ENCODE measurements around the gene SEMA3B.

The SEMA3B gene

DNA sequence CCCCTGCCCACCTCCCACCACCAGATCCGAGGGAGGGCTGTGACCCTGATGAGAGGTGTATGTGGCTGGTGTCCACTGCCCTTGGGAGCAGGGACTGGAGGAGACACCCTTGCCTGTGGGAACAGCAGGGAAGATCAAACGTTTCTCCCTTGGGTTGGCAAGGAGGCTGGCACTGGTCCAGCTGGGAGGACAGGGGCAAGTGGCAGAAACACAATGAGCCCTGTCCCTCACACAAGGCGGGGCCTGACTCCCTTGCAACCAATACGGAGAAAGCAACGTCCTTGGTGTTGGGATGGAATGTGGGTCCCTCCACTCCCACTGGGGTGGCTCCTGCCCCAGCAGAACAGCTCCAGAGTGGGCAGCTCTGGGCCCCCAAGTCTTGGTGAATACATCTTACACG is 48.4 kb downstream of the SEMA3B start:
- DNase-seq (ENCODE audit: low spot score), result no peak

DNA sequence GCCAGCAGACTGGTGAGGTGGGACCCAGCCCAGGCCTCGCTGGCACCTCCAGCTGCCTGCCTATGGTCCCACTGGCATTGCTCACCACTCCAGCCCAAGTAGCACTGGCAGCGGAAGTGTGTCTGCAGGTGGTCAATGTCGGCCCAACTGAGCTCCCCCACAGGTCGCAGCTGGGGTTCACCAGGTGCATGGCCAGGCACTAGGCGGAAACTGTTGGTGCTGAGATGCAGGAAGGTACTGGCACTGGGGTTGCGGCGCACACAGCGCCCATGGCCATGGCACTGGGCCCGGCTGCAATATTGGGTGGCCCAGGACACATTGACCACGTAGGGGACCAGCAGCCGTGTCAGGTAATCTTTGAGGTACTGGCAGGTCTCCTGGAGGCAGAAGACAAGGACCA is 49.2 kb downstream of the SEMA3B start:
- no peak for DNase-seq (ENCODE audit: low spot score)

DNA sequence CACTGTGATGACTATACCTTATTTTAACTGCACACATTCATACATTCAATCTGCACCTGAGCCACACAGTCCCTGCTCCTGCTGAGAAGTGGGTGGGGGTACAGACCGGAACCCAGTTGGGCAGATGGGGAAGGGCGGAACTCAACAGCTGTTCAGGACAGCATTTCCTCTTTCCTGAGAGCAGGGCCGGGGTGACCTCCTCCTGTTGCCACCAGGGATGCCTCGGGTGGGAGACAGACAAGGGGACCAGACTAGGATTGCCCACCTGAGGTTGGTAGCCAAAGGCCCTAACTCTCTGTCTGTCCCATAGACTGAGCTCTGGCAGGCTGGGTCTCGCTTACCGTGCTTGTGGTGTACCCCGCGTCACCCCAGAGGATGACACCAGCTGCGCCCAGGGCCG is 49.7 kb downstream of the SEMA3B start:
- no peak for DNase-seq (ENCODE audit: low spot score)

DNA sequence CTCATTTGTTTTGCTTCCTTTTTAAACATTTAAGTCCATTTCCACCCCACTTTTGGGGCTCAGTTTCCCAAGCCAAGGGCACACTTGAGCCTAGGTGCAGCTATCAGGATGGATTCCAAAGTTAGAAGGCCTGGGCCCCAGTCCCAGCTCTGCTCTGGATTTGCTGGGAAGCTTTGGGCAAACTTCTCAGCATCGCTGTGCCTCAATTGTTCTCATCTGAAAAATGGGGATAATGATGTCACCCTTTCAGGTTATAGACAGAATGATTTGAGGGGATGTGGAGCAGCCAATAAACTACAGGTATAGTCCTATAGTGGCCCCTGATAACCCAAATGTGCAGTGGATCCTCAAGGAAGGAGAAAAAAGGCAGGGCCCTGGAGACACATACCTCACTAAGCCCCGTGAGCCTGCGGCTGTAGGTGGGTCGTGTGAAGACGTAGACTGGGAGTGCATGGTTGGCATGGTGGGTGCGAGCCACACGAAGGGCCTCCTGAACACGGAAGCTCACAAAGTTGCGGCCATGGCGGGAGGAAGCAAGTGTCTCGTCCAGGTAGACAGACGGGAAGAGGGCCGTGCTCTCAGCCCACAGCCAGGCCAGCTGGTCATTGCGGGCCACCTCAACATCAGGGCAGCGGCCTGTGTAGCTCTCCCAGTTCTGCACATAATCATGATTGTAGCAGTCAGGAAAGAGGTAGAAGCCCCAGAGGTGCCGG is 50.4 kb downstream of the SEMA3B start:
- no peak for DNase-seq (ENCODE audit: low spot score)

DNA sequence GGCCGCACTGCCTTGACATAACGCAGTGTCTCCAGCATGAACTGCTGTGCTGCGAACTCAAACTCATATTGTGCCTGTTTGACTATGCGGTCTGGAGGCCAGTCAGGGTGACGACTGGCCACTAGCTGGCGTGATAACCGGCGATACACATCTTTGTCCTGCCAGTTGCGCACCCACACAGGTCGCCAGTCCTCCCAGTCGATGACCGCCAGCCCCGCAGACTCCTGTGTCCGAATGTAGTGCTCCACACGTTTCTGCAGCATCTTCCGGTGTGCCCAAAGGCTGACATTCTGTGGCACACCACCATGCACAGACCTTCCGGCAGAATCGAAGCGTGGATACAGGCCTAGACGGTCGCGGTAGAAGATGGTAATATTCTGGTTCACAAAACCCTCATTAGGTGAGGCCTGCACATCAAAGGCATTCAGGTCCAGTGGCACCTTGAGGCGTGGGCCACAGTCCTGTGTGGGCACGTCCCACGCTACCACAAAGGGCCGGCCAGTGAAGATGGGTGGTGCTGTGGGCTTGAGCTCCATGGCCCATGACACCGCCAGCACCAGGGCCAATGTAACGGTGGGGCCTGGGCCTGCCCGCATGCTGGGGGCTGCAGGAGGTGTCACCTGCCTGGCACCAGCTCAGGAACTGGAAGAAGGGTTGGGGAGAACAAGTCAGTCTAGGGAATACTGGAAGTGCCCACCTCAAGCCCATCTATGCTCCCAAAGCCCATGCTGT is 51.1 kb downstream of the SEMA3B start:
- no peak for DNase-seq (ENCODE audit: low spot score)

DNA sequence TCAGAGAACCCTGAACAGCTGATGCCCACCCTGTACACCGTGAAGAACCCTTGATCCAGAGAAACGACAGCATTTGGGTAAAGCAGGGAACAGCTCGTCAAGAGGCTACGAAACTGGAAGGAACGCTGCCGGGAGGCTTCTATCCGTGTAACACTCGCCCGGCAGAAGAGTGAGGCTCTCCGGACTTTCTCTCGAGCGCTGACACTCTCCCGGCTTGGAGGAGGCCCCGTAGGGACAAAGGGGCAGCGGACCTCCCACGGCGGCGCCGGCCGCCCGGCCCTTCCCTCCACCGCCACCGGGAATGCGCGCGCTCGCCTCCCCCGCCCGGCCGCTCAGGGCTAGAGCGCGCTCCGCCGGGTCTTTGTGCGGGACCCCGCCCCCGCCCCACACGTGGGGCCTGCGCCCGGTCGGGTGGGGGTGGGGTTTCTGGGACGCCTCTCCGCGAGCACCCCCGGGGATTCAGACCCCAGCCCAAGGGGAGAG is 51.9 kb downstream of the SEMA3B start:
- peak; percentile 55 for DNase-seq (ENCODE audit: low spot score)

DNA sequence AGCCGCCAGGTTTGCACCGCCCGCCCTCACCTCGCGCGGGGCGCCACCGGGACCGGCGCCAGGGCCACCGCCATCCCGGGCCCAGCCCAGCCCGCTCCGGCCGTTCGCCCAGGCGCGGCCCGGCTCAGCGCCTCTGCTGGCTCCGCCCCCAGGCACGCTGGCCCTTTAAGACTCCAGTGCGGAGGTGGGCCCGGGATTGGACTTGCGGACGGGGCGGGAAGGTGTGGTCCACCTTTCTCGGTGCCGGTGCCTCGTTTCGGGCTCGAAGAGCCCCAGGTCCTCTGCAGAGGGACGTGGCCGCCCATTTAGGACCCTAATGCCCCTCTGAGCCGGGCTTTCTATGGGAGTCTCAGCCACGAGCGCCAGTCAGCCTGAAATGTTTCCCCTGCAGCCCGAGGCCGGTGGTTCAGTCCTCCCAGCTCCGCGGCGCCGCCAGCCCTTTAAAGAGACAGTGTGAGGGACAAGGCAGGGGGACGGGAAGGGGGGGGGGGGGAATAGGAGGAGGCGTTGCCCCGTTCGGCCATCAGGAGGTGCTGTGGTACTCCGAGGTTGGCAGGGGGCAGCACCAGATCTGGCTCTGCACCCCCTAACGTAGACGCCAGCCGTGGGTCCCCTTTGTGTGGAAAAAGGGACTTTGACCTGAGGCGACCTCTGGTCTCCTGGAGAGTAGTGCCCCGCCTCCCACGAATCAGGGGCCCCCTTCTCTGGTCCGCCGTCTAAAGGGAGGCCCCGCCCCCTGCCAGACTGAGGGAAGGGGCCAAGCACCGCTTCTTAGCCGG is 52.6 kb downstream of the SEMA3B start:
- peak; percentile 84 for DNase-seq (ENCODE audit: low spot score)

DNA sequence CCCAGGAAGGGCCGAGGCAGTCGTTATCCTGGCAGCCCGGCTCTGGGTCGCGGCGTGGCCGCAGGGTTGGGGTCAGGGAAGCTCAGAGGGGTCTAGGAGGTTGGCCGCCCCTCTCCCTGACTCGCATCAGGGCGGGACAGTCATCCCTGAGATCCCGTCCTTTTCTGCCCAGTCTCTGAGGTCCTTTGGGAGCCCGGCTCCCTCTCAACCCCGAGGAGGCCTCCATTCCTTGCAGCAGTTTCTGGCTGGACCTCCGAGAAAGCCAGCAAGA is 53.1 kb downstream of the SEMA3B start:
- DNase-seq (ENCODE audit: low spot score), result no peak

DNA sequence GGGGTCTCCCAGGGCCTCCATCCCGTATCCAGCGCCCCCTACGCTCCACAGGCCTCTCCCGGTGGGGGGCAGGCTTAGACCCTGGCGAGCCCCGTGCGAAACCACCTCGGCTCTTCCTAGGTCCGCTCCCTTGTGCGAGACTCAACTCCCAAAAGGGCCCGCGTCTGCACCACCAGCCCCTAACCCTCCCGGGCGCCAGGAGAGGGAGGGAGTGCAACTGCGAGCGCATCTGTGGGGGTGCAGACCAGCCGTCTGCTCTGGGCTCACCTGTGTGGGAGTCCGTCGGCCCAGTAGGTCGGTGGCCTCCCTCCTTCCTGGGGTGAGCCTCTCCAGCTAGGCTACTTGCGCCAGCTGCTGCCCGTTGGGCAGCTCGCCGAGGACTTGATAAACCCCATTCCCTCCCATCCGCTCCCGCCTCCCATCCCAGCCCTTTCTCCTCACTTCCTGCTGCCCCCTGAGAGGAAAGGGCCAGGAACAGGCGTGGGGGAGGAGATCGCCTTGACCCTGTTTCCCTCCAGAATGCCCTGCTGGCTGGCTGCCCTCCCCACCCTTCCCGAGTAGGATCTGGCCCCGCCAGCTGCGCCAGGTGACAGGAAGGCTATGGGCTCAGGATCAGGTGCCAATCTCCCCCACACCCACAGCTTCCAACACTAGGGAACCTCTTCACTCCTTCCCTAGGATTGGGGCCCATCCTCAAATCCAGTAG is 53.6 kb downstream of the SEMA3B start, which contains the start of gene HYAL2:
TSS of gene HYAL2 (minus strand) at position 360 of the 706 bp plus-strand sequence. CDS start 2,256 bp downstream, outside the sequence.
- DNase-seq (ENCODE audit: low spot score), result no peak

DNA sequence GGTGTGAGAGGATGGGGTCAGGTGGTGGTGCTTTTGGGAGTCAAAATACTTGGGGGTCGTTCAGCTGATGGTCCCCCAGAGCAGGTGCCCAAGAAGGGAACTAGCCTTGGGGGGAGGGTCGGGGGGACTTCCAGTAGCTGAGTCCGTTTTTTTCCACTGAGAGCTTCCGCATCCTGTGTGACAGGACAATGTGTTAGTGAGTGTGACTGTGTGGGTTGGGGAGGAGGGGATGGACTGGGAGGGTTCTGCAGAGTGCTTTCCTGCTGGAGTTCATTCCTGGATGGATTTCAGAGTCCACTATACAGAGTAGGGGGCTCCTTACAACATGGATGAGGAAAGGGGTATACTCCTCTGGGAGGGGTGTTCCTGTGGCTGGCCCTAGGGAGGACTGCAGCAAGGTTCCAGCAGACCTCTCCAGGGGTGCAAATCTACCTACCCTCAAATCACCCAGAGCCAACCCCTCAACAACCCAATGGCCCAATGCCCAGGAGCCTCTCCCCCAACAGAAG is 54.2 kb downstream of the SEMA3B start:
- no peak for DNase-seq (ENCODE audit: low spot score)

DNA sequence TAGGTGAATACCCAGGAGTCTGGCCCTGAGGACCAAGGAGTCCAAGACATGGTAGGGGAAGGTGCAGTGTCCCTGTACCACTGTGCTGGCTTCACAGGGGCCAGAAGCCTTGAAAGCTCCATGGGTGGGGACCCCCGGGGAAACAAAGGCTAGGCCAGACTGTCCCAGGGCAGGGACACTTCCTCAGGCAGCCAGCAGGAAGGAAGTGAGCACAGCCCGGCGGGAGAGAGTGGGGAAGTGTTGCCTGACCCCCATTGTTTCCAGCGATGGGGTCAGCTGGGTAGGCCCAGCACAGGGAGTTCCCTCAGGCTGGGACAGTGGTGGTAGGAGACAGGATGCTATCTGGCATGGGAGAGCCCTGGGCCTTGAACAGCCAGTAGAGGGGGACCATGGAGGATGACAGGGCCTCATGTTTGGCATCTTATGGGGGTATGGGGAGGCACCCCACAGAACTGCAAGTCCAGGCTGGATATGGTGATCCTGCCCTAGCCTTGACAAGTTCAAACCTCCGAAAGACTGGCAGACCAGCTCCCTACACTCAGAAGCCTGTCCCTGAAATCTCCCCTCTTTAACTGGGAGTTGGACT is 54.8 kb downstream of the SEMA3B start:
- no peak for DNase-seq (ENCODE audit: low spot score)

DNA sequence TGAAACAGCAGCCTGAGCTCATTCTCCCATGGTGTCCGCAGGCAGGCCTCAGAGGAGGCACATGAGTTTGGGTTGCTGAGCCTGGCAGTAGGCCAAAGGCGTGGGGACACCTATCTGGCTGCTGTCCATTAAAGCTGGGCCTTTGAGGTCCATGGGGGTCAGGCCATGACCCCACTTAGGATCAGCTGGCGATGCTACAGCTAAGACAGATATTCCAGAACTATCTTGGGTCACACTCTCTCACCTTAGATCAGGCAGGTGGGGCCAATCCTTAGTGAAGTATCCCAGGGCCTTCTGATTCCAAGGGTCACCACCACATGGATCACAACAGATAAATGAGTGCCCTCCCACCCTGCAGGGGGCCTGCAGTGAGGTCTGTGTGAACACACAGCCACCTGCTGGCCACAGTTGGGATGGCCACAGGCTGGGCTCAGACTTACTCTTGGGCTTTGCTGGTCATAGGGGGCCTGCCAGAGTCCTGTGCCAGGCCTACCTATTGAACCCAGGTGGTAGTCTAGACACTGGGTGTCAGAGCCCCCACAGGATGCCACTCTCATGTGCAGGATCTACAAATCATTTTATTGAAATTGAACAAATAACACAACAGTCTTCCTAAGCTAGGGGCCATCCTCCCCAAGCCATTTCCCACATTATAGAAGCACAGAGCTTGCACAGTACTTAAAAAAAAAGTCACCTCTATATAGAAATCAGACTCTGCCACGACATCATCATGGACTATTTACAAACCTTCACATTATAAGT is 55.6 kb downstream of the SEMA3B start:
- DNase-seq (ENCODE audit: low spot score), result peak; percentile 64

DNA sequence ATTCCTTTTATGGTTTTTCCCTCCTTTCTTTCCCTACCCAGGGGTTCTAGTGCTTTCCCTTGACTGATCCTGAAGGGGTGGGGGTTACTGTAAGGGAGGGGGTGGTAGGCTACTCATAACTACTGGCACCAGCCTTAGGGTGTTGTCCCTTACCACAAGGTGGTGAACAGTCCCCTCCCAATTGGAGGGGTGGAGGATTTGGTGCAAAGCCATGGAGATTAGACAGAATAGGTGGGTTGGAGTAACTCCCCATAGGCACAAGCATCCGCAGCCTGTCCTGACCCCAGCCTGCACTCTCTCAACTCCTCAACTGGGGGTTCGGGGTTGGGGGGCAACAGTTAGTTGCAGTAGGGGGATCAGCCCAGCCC is 56.1 kb downstream of the SEMA3B start:
- DNase-seq (ENCODE audit: low spot score), result no peak

DNA sequence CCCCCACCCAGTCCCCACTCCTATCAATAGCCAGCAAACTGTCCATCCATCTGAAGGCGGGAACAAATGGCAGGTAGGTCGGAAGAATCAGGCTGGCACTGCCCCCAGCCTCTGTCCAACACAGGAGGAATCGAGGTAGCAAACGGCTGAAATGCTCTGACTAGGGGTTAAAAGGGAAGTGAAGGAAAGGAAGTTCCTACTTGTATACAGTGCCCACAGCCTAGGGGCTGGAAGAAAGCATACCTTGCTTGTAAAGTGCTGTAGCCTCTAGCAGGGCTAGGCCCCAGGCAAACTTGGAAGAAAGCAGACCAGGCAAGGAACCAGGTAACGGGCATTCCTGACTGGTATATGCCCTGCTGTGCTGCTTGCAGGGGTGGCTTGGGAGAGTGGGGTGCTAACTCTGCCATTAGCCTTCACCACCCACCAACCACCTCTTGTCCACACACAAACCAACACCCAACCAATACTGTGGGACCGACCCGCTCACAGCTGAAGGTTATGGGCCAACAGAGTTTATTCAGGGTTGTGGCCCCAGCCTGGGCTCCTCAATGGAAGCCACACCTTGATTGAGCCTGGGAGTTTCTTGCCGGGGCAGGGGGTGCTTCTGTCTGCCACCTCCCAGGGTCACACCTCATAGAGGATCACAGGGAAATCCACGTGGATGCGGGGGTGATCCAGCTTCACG is 56.7 kb downstream of the SEMA3B start:
- DNase-seq (ENCODE audit: low spot score), result no peak

DNA sequence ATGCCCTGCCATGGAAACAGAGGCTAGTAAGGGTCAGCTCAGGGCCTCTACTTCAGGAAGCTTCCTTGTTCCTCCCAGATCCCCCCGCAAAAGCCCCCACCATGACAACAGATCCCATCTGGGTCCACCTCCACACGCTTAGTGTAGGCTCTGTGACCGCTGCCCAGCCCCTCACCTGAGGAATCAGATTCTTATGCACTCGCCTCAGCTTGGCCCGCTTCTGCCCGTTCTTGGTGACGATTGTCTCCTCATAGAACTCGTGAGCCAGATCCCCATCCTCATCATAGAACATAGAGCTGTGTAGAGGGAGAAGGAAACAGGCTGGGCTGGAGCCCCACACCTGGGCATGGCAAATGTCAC is 57.2 kb downstream of the SEMA3B start:
- no peak for DNase-seq (ENCODE audit: low spot score)

DNA sequence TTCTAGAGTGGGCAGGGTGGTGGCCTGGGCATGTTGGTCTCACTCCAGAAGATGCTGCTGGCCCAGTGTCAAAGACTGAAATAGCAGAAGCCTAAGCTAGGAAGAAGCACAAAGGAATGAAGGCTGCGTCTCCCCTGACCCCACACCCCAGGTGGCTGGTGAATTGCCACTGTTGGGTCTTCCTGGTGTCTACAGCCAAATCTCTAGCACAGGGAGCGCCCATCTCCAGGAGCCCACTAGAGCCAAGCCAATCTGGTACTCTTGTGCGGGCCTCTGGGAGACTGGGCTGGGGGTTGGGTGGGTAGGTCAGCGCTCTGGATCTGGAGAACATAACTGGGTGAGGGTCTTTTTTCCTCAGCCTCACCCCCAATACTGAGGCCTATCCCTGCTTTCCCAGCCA is 58.2 kb downstream of the SEMA3B start:
- no peak for DNase-seq (ENCODE audit: low spot score)

Data from activated CD4-positive, alpha-beta T cell treated with anti-CD3 and anti-CD28 coated beads, Interleukin-2, Interleukin-4, amounts not matched to agents 100 ng/mL and 50 ng/mL, durations not matched to agents 16 hours and 8 hours (primary cell).